Small intestine (tissue), 16 donors: ENCODE results near the gene IGF2BP2. TPM values are rescaled to one million over a fixed set of nuclear protein-coding genes. Genes with fewer than 3 reads are reported as not detected.

ENCODE experiments used
- DNase-seq, 2 donors: peaks; one replicate each; pipeline versions ENCODE4 v3.0.0 to v3.0.0-alpha.2; 2013
- FAIRE-seq: peaks from 2 replicates; lab custom pipeline; 2012; peaks lifted over from hg19 to GRCh38; lab: Jason Lieb, UNC
- H3K27ac ChIP-seq, 3 donors: one replicate each; pipeline ENCODE4 v1.5.1; 2013; ENCODE audit warnings: low read length in 2 of 3, mild to moderate bottlenecking in 2 of 3, control low read depth in 1 of 3, inconsistent platforms in 1 of 3, low read depth in 1 of 3, moderate library complexity in 1 of 3
- H3K27me3 ChIP-seq, 3 donors: one replicate each; pipeline ENCODE4 v1.6.1; 2013; ENCODE audit warnings: low read length in 3 of 3, inconsistent platforms in 1 of 3; ENCODE audit not compliant: control insufficient read depth in 3 of 3, insufficient read depth in 3 of 3
- H3K36me3 ChIP-seq, 3 donors: one replicate each; pipeline ENCODE4 v1.6.1; 2013; ENCODE audit warnings: low read length in 3 of 3, inconsistent platforms in 1 of 3, low read depth in 1 of 3, mild to moderate bottlenecking in 1 of 3, moderate library complexity in 1 of 3; ENCODE audit not compliant: control insufficient read depth in 3 of 3, insufficient read depth in 2 of 3
- H3K4me1 ChIP-seq, 3 donors: one replicate each; pipeline ENCODE4 v1.6.1; 2013; ENCODE audit warnings: low read length in 2 of 3, inconsistent platforms in 1 of 3, low read depth in 1 of 3, mild to moderate bottlenecking in 1 of 3, moderate library complexity in 1 of 3; ENCODE audit not compliant: control insufficient read depth in 3 of 3, insufficient read depth in 2 of 3
- H3K4me3 ChIP-seq, 3 donors: one replicate each; pipeline ENCODE4 v1.5.1; 2013; ENCODE audit warnings: low read length in 3 of 3, control low read depth in 1 of 3, inconsistent platforms in 1 of 3, low read depth in 1 of 3, mild to moderate bottlenecking in 1 of 3, moderate library complexity in 1 of 3
- H3K9me3 ChIP-seq, 2 donors: one replicate each; pipeline ENCODE4 v1.6.1; 2013; ENCODE audit warnings: low read depth in 1 of 2, low read length in 1 of 2; ENCODE audit not compliant: control insufficient read depth in 2 of 2, insufficient read depth in 1 of 2
- WGBS, 3 donors: extraction: QIAGEN DNeasy Blood & Tissue Kit; methylation state at CpG; one replicate each; pipeline ENCODE4 v1.1.7; 2013; 5-methylcytosine and 5-hydroxymethylcytosine counted together
- long read RNA-seq, 10 donors: transcript quantifications; one replicate each; lab custom pipeline, GENCODE V29; 2026
- polyA plus RNA-seq, 4 donors: library from polyadenylated mRNA; stranded (reverse) in 3 of 4; unstranded in 1 of 4; fragments of 200-250 nt in 3 of 4; fragments of 120-200 nt in 1 of 4; gene quantifications; one replicate each; pipeline versions ENCODE4 v1.2.1 to v1.2.3, GENCODE V29; 2013
- donor health status: healthy with polysubstance abuse.
- donor health status: control.
- donor health status: control.
- donor health status: Bipolar disorder and iron deficiency.
- donor health status: healthy.

The IGF2BP2 gene
- 10 to 100 TPM; 12.1 to 93.8 (median 22.9) TPM for polyA plus RNA-seq
- long read RNA-seq, donor 1: 0 reads
- long read RNA-seq, donor 2, partial matches to known transcripts: 0 of 3 reads
- long read RNA-seq, donor 2, other reads (novel, unspliced or antisense): 0 of 3 reads
- long read RNA-seq, donor 3, partial matches to known transcripts: 7 of 8 reads
- long read RNA-seq, donor 3, other reads (novel, unspliced or antisense): 0 of 8 reads
- long read RNA-seq, donor 4, partial matches to known transcripts: 0 of 1 reads
- long read RNA-seq, donor 4, other reads (novel, unspliced or antisense): 0 of 1 reads
- long read RNA-seq, donor 5, partial matches to known transcripts: 0 of 3 reads
- long read RNA-seq, donor 5, other reads (novel, unspliced or antisense): 0 of 3 reads
- long read RNA-seq, donor 6, partial matches to known transcripts: 0 of 5 reads
- long read RNA-seq, donor 6, other reads (novel, unspliced or antisense): 0 of 5 reads
- long read RNA-seq, donor 7: 0 reads
- long read RNA-seq, donor 8: 0 reads
- long read RNA-seq, donor 9, partial matches to known transcripts: 0 of 1 reads
- long read RNA-seq, donor 9, other reads (novel, unspliced or antisense): 0 of 1 reads
- long read RNA-seq, donor 10, transcript IGF2BP2-202 (16 exons, 3,688 nt): major isoform, 5 of 11 reads
- long read RNA-seq, donor 10, partial matches to known transcripts: 6 of 11 reads
- long read RNA-seq, donor 10, other reads (novel, unspliced or antisense): 0 of 11 reads

GRCh38 chr3:185825006-185825638 lies at the start of gene IGF2BP2:
Gene IGF2BP2, minus strand, starts transcription at chr3:185825042. Its CDS starts 82 bp downstream, at chr3:185824960.
- Histone ChIP-seq H3K27me3 (no peaks in the 10 kb centered on the region), H3K4me1 (peaks cover 0 to 5% (median 0%) of the 10 kb centered on the region in 3 donors), H3K27ac (peak within 1 kb of the TSS; percentile 90 to 99 (median 90)), H3K4me3 (peak within 1 kb of the TSS; percentile 76 to 97 (median 82)), H3K36me3 (peaks cover 0 to 11% (median 0%) of the 10 kb centered on the region in 3 donors), H3K9me3 (no peaks in the 10 kb centered on the region)
- 0 to 1% (median 1%) methylated on average over 23 to 96 of the region's 96 CpGs for WGBS, 3 donors
- DNase-seq (peak; percentile 85 to 95), FAIRE-seq (no peak)

DNA sequence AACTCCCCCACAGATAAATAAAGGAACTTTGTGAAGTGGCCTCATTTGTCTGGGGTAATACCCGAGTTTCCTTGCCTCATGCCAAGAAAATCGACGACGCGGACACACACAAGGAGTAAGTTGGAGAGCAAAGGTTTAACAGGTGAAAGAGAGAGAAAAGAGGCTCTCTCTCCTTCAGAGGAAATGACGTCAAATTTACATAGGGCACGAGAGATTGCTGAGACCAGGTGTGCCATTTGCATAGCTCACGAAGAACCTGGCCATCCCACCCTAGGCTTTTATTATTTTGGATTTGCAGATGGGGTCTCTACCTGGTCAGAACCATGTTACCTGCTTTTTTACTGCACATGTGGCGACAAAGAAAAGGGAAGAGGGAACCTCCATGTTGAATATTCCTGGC lies 49.3 kb upstream of the IGF2BP2 start:
- H3K9me3 ChIP-seq: no peaks in the 10 kb centered on the region
- no peaks in the 10 kb centered on the region for H3K4me1 ChIP-seq
- WGBS, 3 donors: 29 to 59% (median 35%) methylated on average over 9 of the region's 9 CpGs
- H3K27ac ChIP-seq: no peak overlapping the region
- DNase-seq: no peak
- H3K4me3 ChIP-seq: no peak overlapping the region
- peaks cover 0 to 2% (median 0%) of the 10 kb centered on the region in 3 donors for H3K27me3 ChIP-seq
- no peaks in the 10 kb centered on the region for H3K36me3 ChIP-seq
- no peak for FAIRE-seq

- no peaks in the 10 kb centered on the region for H3K36me3 ChIP-seq
- no peak for FAIRE-seq
- no peak overlapping the region for H3K4me3 ChIP-seq
- no peaks in the 10 kb centered on the region for H3K27me3 ChIP-seq
- peak in 1 of 2 donors; percentile 26 for DNase-seq
- H3K9me3 ChIP-seq: no peaks in the 10 kb centered on the region
- peaks cover 0 to 3% (median 0%) of the 10 kb centered on the region in 3 donors for H3K4me1 ChIP-seq
- 89 to 91% (median 90%) methylated on average over 2 of the region's 2 CpGs for WGBS, 3 donors
- H3K27ac ChIP-seq: no peak overlapping the region
Observed at GRCh38 chr3:185867650-185868049, 42.8 kb upstream of the IGF2BP2 start.

GRCh38 chr3:185866995-185867394 lies 42.2 kb upstream of the IGF2BP2 start:
- Histone ChIP-seq H3K36me3 (no peaks in the 10 kb centered on the region), H3K27me3 (no peaks in the 10 kb centered on the region), H3K9me3 (no peaks in the 10 kb centered on the region), H3K4me3 (no peak overlapping the region), H3K4me1 (peaks cover 0 to 3% (median 0%) of the 10 kb centered on the region in 3 donors), H3K27ac (no peak overlapping the region)
- peak in 1 of 2 donors; percentile 57 for DNase-seq
- no peak for FAIRE-seq

- peak overlapping the region in 2 of 3 donors; percentile 4 to 63 for H3K27ac ChIP-seq
- WGBS, 3 donors: 90 to 100% (median 90%) methylated on average over 1 of the region's 1 CpG
- H3K4me3 ChIP-seq: no peak overlapping the region
- no peaks in the 10 kb centered on the region for H3K27me3 ChIP-seq
- H3K9me3 ChIP-seq: no peaks in the 10 kb centered on the region
- DNase-seq: peak in 1 of 2 donors; percentile 85
- no peaks in the 10 kb centered on the region for H3K36me3 ChIP-seq
- peaks cover 0 to 3% (median 0%) of the 10 kb centered on the region in 3 donors for H3K4me1 ChIP-seq
- FAIRE-seq: no peak
Observed at GRCh38 chr3:185866555-185866954, 41.7 kb upstream of the IGF2BP2 start.

DNA sequence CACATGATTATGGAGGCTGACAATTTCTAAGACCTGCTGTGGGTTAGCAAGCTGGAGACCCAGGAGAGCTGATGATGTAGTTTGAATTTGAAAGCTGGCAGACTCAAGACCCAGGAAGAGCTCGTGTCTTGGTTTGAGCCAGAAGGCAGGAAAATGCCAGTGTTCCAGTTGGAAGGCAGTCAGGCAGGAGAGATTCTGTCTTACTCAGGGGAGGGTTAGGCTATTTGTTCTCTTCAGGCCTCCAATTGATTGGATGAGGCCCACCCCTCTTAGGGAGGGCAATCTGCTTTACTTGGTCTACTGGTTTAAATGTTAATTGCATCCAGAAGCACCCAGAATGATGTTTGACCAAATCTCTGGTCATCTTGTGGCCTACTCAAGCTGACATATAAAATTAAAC lies 40.4 kb upstream of the IGF2BP2 start:
- H3K9me3 ChIP-seq: no peaks in the 10 kb centered on the region
- H3K36me3 ChIP-seq: no peaks in the 10 kb centered on the region
- DNase-seq (no peak), FAIRE-seq (no peak)
- WGBS, 3 donors: 79 to 93% (median 91%) methylated on average over 1 of the region's 1 CpG
- H3K27ac ChIP-seq: no peak overlapping the region
- H3K4me1 ChIP-seq: peaks cover 0 to 3% (median 0%) of the 10 kb centered on the region in 3 donors
- H3K4me3 ChIP-seq: no peak overlapping the region
- H3K27me3 ChIP-seq: no peaks in the 10 kb centered on the region

DNA sequence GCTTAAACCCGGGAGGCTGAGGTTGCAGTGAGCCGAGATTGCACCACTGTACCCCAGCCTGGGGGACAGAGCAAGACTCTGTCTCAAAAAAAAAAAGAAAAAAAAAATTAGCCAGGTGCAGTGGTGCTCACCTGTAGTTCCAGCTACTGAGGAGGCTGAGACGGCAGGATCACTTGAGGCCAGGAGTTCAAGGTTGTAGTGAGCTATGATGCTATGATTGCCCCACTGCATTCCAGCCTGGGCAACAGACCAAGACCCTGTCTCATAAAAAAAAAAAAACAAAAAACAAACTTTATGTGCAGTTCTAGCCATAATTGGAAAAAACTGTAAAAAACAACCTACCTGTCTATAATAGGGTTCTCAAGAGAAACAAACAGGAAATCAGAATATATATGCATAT lies 39.9 kb upstream of the IGF2BP2 start:
- WGBS, 3 donors: 66 to 75% (median 74%) methylated on average over 3 of the region's 3 CpGs
- Histone ChIP-seq H3K27ac (no peak overlapping the region), H3K4me3 (no peak overlapping the region), H3K27me3 (no peaks in the 10 kb centered on the region), H3K9me3 (no peaks in the 10 kb centered on the region), H3K4me1 (peaks cover 0 to 3% (median 0%) of the 10 kb centered on the region in 3 donors), H3K36me3 (no peaks in the 10 kb centered on the region)
- FAIRE-seq: no peak
- DNase-seq: no peak

DNA sequence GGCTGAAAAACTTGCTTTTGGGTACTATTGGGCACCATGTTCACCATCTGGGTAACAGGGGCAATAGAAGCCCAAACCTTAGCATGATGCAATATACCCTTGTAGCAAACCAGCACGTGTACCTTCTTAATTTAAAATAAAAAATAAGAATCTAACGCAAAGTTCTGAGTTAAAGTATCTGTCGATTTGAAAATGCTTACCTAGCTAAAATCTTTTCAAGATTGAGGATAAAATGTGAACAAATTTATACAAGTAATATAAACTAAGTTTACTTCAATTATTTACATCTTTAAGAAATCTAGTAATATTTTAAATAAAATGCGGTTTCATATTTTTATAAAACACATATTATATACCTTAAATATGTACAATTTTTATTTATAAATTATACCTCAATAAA lies 38.1 kb upstream of the IGF2BP2 start:
- DNase-seq (no peak), FAIRE-seq (peak; percentile 15)
- Histone ChIP-seq H3K36me3 (no peaks in the 10 kb centered on the region), H3K9me3 (no peaks in the 10 kb centered on the region), H3K27ac (no peak overlapping the region), H3K27me3 (no peaks in the 10 kb centered on the region), H3K4me1 (peaks cover 0 to 3% (median 0%) of the 10 kb centered on the region in 3 donors), H3K4me3 (no peak overlapping the region)
- WGBS, 3 donors: 90 to 95% (median 95%) methylated on average over 4 of the region's 4 CpGs
